Lung (tissue), 12 donors: Measurements from ENCODE around the gene ALDH1A1. TPM values are rescaled to one million over a fixed set of nuclear protein-coding genes. Genes with fewer than 3 reads are reported as not detected.

Experiments
- ATAC-seq: fragments of 200-7000 bp; cut with Tn5 transposase; one replicate; pipeline ENCODE4 v1.9.1; 2020; ENCODE audit warnings: moderate number of reproducible peaks; ENCODE audit not compliant: insufficient read depth, low FRiP score
- DNase-seq, 3 donors: peaks; one replicate each; pipeline ENCODE4 v3.0.0-alpha.2; 2013 to 2017
- H3K27ac ChIP-seq, 2 donors: one replicate each; pipeline ENCODE4 v1.5.1; 2013; ENCODE audit warnings: mild to moderate bottlenecking in 2 of 2, moderate library complexity in 2 of 2, control low read depth in 1 of 2, inconsistent platforms in 1 of 2, low read depth in 1 of 2, low read length in 1 of 2
- H3K27me3 ChIP-seq, 3 donors: one replicate each; pipeline ENCODE4 v1.5.1; 2013; ENCODE audit warnings: low read length in 2 of 3; ENCODE audit not compliant: control insufficient read depth in 3 of 3, insufficient read depth in 3 of 3
- H3K36me3 ChIP-seq, 4 donors: one replicate each; pipeline ENCODE4 v1.5.1; 2013; ENCODE audit warnings: low read length in 4 of 4, mild to moderate bottlenecking in 1 of 4, moderate library complexity in 1 of 4; ENCODE audit not compliant: control insufficient read depth in 4 of 4, insufficient read depth in 4 of 4
- H3K4me1 ChIP-seq, 5 donors: one replicate each; pipeline ENCODE4 v1.5.1; 2013; ENCODE audit warnings: low read length in 5 of 5, mild to moderate bottlenecking in 2 of 5, moderate library complexity in 1 of 5; ENCODE audit not compliant: control insufficient read depth in 5 of 5, insufficient read depth in 5 of 5
- H3K4me3 ChIP-seq: one replicate; pipeline ENCODE4 v1.5.1; 2013; ENCODE audit warnings: mild to moderate bottlenecking, control low read depth, moderate library complexity
- H3K9ac ChIP-seq, 2 donors: one replicate each; pipeline ENCODE4 v1.5.1; 2013; ENCODE audit warnings: low read length in 2 of 2, control low read depth in 1 of 2; ENCODE audit not compliant: insufficient read depth in 1 of 2
- H3K9me3 ChIP-seq, 4 donors: one replicate each; pipeline ENCODE4 v1.5.1; 2013; ENCODE audit warnings: low read length in 3 of 4, mild to moderate bottlenecking in 1 of 4, moderate library complexity in 1 of 4; ENCODE audit not compliant: control insufficient read depth in 4 of 4, insufficient read depth in 3 of 4
- WGBS, 2 donors: extraction: QIAGEN DNeasy Blood & Tissue Kit; methylation state at CpG; one replicate each; pipeline ENCODE4 v1.1.7; 2013; 5-methylcytosine and 5-hydroxymethylcytosine counted together
- polyA plus RNA-seq, 2 donors: library from polyadenylated mRNA; stranded (reverse); fragments of 200-250 nt; gene quantifications; one replicate each; pipeline ENCODE4 v1.2.1, GENCODE V29; 2013
- total RNA-seq, 2 donors: library from RNA; depleted of rRNA in 1 of 2; stranded (reverse); fragments of >200 nt in 1 of 2; gene quantifications; one replicate each; pipeline ENCODE4 v1.2.1, GENCODE V29; 2014 to 2021
- TF ChIP-seq, protein P1 (sequence below): IDR thresholded peaks from 2 replicates; pipeline ENCODE4 v1.5.1; 2012; ENCODE audit warnings: mild to moderate bottlenecking; ENCODE audit errors: control extremely low read depth, extremely low read depth
- donor health status: control.
- donor health status: control.
- donor health status: Bipolar disorder and iron deficiency.
- donor health status: healthy.
- donor health status: DM: yes; HTN: yes; CAD: no.

ALDH1A1 gene
- total and polyA plus RNA-seq, 4 donors = 31.9 to 168 (median 131) TPM

DNA sequence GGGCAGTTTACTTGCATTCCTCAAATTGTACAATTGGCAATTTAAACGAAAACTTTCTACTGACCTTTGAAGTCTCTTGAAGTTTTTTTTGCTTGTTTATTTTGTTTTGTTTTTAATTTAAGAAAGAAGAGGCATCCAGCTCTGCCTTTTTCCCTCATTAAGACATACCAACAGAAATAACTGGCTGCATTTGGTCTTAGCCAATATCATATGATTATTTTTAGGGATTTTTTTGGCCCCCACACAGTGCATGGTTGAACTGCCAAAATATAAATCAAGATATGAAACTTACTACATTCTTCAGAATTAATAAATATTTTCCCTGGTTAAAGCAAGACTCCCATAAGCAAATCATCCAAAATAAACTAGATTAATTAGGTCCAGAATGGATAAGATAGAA lies 79.4 kb downstream of the ALDH1A1 start:
- no peak for ATAC-seq
- 63 to 80% methylated on average over 1 of the region's 1 CpG for WGBS, 2 donors

DNA sequence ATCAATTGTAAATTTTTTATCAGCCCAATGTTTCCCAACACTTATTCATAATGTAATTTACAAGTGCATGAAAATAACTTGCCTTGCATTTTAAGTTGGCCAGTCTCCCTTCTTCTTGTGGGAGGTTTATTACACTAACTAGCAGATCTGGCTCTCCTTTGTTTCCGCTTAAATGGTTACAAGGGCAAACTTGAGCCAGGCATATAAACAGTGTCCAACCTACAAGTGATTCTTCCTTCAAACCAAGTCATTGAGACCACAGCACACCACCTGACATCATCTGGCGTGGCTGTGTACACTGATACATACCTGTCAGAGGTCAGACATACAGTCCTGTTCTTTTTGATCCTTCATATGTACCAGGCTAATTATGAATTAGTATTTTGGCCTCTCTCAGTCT lies 80.1 kb downstream of the ALDH1A1 start:
- Histone ChIP-seq H3K36me3 (no peaks in the 10 kb centered on the region), H3K27ac (no peak overlapping the region), H3K4me1 (peaks cover 0 to 28% (median 4%) of the 10 kb centered on the region in 5 donors), H3K4me3 (no peak overlapping the region), H3K27me3 (no peaks in the 10 kb centered on the region), H3K9me3 (no peaks in the 10 kb centered on the region), H3K9ac (no peak overlapping the region)
- ATAC-seq (no peak), DNase-seq (peak in 2 of 3 donors; percentile 48 to 56)
- TF ChIP-seq, protein P1, sequence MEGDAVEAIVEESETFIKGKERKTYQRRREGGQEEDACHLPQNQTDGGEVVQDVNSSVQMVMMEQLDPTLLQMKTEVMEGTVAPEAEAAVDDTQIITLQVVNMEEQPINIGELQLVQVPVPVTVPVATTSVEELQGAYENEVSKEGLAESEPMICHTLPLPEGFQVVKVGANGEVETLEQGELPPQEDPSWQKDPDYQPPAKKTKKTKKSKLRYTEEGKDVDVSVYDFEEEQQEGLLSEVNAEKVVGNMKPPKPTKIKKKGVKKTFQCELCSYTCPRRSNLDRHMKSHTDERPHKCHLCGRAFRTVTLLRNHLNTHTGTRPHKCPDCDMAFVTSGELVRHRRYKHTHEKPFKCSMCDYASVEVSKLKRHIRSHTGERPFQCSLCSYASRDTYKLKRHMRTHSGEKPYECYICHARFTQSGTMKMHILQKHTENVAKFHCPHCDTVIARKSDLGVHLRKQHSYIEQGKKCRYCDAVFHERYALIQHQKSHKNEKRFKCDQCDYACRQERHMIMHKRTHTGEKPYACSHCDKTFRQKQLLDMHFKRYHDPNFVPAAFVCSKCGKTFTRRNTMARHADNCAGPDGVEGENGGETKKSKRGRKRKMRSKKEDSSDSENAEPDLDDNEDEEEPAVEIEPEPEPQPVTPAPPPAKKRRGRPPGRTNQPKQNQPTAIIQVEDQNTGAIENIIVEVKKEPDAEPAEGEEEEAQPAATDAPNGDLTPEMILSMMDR = no peak
- WGBS, 2 donors = 77 to 89% methylated on average over 2 of the region's 2 CpGs

More for the DNA sequence above, 79.4 kb downstream of the ALDH1A1 start:
- no peak overlapping the region for H3K4me3 ChIP-seq
- H3K4me1 ChIP-seq = peaks cover 0 to 28% (median 4%) of the 10 kb centered on the region in 5 donors
- DNase-seq = peak in 2 of 3 donors; percentile 37 to 50
- H3K27me3 ChIP-seq = no peaks in the 10 kb centered on the region
- TF ChIP-seq, protein P1 = no peak
- no peak overlapping the region for H3K27ac ChIP-seq
- H3K9ac ChIP-seq = no peak overlapping the region
- H3K9me3 ChIP-seq = no peaks in the 10 kb centered on the region
- no peaks in the 10 kb centered on the region for H3K36me3 ChIP-seq

DNA sequence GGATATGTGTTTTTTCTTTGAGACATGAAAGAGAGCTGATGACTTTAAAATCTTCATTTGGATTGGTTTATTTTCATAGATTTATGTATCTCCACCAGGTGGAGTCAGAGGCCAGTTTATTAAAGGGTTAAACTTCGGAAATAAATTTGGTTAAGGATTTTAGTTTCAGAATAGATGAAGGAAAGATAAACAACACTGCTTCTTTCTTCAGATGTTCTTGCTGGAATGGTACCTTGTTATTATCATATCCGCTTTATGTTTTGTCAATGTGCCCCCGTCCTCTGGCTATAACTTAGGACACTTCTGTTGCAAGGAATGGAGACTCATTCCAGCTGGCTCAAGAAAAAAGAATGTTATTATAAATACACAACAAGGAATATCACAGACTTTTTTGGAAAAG lies 81.2 kb downstream of the ALDH1A1 start:
- no peaks in the 10 kb centered on the region for H3K27me3 ChIP-seq
- H3K36me3 ChIP-seq = no peaks in the 10 kb centered on the region
- peaks cover 0 to 28% (median 4%) of the 10 kb centered on the region in 5 donors for H3K4me1 ChIP-seq
- 48 to 55% methylated on average over 3 of the region's 3 CpGs for WGBS, 2 donors
- TF ChIP-seq, protein P1 = no peak
- ATAC-seq (no peak), DNase-seq (peak; percentile 27 to 88 (median 88))
- H3K4me3 ChIP-seq = no peak overlapping the region
- H3K27ac ChIP-seq = no peak overlapping the region
- H3K9me3 ChIP-seq = no peaks in the 10 kb centered on the region
- no peak overlapping the region for H3K9ac ChIP-seq

DNA sequence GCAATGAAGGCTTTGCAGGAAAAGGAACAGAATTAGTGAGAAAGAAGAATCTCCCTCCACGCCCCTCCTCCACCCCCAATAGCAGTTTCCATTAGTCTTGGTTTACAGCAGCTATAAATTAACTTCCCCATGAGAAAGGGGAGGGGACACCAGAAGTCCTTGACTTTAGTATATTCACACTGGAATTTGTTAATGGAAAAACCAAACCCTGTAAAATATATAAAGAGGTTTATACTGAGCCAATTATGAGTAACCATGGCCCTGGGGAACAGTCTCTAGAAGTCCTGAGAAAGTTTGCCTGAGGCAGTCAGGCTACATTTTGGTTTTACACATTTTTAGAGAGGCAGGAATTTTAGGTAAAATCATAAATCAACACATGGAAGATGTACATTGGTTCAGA lies 88.5 kb downstream of the ALDH1A1 start:
- H3K9ac ChIP-seq = no peak overlapping the region
- no peak overlapping the region for H3K27ac ChIP-seq
- DNase-seq (no peak), ATAC-seq (no peak)
- TF ChIP-seq, protein P1 = no peak
- no peak overlapping the region for H3K4me3 ChIP-seq
- H3K9me3 ChIP-seq = no peaks in the 10 kb centered on the region
- 89 to 96% methylated on average over 1 of the region's 1 CpG for WGBS, 2 donors
- no peaks in the 10 kb centered on the region for H3K36me3 ChIP-seq
- H3K27me3 ChIP-seq = no peaks in the 10 kb centered on the region
- H3K4me1 ChIP-seq = no peaks in the 10 kb centered on the region
